CD4-positive, alpha-beta T cell treated with Interleukin-4 for 1 hour (primary cell): ENCODE measurements around the gene NUP93.

ENCODE experiments used
- DNase-seq, 2 donors: peaks; one replicate each; pipeline ENCODE4 v3.0.0-alpha.2; 2020 to 2022

NUP93 gene

DNA sequence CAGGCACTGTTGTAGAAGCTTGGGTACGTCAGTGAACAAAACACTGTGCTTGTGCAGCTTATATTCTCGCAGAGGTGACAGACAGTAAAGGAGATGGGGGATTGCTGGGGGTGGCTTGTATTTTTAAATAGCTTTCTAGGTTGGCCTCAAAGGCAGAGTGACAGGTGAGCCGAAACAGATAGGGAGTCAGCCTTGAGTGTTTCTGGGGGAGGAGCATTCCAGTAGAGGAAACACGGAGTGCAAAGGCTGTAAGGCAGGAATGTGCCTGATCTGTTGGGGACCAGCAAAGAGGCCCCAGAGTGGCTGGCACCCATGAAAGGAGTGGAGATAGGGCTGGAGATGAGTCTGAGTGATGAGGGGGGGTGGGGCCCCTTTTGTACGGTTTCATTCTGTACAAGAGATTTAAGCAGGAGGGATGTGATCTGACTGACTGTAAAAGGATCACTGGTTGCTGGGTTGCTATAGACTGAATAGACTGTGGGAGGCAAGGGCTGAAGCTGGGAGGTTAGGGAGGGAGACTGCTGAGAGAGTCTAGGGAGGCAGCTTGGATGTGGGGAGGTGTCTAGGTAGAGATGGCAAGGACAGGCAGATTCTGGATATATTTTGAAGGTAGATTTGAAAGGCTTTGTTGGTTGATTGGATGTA, 15.2 kb downstream of the NUP93 start:
- DNase-seq, result no peak

DNA sequence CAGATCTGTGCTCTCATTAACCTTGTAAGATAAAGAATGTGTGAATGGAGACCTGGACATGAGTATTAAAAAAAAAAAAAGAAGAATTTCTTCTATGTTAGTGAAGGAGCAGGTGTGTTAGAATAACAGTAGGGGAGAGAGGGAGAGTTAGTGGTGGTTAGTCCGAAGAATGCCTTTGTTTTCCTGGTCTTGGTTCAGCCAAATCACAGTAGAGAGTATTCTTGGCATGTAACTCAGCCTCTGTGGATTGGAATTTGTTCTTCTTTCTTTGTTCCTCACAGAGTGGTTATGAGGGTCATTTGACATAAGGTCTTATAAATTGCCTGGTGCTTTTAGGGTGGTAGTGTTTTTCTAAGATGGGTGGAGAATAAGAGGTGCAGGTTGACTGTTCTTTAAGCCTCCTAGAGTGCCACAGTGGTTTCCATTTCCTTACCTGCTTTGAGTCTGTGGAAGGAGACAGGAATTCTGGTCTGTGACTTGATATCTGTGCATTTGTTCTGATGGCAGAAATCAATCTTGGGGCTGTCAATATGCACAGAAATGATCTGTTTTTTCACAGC, 17.6 kb downstream of the NUP93 start:
- DNase-seq, result no peak

DNA sequence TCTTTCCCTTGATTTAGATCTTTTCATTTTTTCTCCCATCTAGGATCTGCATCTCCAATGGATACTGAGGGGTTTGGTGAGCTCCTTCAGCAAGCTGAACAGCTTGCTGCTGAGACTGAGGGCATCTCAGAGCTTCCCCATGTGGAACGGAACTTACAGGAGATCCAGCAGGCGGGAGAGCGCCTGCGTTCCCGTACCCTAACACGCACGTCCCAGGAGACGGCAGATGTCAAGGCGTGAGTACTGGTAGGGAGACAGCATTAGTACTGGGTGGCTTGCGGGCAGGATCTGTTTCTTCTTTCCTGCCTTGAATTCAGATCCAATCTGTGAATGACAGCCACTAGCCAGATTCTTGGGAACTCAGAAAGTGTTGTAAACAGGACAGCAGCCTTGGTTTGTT, 18.3 kb downstream of the NUP93 start:
- DNase-seq, result no peak

DNA sequence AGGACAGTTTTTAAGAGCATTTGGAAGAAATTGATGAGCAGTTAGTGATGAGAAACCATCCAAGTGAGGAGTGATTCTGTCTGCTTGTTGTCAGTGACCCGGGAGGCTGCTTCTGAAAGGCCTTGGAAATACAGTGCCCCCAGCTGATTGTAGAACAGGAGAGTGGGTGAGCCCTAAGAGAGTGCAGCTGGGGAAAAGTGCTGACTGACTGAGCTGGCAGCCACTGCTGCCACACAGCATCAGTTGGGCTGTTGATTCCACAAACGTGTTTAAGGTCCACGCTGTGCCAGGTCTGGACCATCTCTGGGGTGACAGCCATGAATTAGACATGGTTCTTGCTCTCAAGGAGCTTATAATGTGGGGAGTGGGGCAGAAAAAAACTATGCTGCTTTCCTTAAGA, 18.9 kb downstream of the NUP93 start:
- no peak for DNase-seq

DNA sequence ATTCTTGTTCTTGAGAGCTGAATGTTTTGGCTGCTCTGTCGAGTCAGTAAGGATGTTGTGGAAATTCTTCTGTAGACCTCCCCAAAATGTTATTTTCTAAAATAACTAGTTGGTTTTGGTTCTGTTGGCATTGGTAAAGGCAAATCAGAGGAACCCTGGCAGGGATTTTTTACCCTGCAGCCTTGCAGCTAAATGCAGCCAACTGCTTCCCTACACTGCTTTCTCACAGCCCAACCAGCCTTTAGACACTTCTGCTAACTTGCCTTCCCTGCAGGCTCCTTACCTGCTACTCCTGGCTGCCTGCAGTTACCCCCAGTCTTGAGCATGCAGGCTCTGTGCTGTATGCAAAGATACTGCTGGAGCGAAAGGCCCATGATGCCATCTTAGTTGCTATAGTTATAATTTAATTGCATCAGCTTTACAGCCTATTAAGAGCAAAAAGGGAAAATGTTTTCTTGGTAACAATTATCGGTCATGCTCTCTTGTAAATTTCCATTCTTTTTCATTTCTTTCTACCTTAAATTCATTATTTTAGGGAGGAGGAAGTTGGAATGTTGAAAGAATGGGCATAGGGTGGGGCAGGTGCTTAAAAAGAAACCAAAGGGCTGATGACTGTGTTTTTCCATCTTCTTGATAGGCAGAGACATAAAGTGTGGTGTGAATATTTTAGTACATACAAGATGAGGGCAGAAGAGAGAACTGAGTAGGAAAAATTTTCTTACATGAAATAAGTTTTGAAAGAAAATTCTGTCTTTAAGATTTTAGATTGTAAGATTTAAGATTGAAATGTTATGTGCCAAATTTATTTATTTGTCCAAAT, 20.0 kb downstream of the NUP93 start:
- DNase-seq, result no peak

DNA sequence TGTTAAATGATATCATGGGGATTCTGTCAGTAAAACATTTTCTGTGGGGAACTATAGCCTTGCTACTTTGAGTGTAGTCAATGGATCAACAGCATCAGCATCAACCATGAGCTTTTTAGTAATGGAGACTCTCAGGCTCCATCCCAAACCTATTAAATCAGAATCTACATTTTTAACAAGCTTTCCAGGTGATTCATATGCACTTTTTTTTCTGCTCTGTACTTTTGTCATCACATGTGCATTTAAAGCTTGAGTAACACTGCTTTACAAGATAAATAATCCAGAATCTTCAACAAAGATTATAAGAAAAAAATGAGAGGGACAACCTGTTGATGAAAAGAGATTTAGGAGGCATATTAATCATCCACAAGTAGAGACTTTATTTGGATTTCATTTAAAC, 23.5 kb downstream of the NUP93 start:
- no peak for DNase-seq

DNA sequence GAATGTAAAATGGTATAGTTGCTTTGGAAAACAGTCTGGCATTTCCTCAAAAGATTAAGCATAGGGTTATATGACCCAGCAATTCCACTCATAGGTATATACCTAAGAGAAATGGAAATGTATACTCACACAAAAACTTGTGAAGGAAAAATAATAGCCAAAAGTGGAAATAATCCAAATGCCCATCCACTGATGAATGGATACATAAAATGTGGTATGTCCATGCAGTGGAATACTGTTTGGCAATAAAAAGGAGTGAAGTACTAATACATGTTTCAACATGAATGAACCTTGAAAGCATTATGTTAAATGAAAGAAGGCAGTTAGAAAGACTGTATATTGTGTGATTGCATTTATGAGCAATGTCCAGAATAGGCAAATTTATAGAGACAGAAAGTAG, 25.1 kb downstream of the NUP93 start:
- DNase-seq, result no peak

DNA sequence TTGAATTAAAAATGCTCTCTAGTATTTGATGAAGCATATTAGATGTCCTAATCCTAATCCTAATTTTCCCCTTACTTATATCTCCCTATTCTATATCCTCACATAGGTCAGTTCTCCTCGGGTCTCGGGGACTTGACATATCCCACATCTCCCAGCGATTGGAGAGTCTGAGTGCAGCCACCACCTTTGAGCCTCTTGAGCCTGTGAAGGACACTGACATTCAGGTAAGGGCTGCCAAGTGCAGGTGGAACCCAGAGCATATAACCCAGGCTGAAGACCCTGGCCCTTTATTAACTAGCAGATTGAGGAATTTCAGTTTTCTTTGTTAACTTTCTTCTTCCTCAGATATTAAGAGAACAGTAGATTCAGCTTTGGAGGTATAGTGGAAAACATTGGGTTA, 28.5 kb downstream of the NUP93 start:
- DNase-seq, result no peak

DNA sequence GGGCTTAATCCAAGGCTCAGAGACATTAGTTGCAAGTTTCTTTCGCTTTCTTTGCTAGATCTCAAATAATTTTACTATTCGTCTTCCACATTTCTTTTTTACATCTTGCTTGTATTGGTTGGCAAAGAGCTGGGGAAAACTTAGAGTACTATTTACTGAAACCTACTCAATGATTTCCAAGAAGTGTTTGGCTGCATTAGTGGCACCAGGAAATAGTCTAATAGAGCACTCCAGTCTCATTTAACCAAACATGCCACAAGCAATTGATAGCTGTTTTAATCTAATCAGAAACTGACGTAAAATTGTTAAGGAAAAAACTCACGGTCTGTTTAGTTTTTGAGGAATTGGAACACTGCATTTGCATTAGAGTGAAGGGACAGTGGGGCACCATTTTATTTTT, 29.0 kb downstream of the NUP93 start:
- no peak for DNase-seq

DNA sequence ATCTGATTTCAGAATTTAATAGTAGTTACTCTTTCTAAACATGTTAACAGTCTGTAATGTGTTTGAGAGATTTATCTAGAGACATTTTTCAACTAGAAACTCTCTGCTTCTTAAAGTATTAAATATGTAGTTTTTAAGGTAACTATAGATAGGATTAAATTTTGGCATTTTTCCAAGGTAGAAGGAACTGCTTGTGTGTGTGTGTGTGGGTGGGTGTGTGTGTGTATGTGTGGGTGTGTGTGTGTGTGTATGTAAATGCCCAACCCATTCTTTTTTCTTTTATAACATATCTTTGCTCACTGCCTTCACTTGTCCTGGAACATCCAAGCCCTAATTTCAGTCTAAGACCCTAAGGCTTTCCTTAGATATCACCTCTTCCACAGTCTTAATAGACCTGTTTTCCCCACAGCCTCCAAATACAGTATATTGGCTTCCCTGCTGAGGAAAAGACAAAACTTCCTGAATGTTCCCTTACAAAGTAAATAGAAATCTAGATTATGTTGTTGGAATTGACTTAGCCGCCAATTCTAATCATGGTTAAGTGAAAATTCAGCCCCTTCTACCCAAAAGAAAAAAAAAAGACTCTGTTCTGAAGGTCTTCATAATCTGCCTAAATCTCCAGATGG, 33.5 kb downstream of the NUP93 start:
- DNase-seq, result no peak

DNA sequence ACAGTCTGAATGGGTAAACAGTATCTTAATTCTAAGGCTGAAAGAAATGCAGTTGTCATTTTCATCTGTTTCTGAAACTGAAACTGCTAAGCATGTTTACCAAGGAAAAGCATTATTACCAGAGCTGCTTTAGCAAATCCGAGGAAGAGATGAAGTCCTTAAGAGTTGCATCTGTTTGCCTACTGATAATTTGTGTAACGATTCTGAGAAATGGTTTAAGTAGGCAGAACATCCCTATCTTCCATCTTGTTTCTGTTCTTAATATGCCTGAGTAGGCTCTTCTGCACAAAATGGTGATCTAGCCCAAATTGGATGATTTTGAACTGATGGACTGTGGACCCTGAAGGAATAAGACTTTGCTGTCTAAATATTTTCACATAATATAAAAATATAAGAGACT, 34.9 kb downstream of the NUP93 start:
- DNase-seq, result no peak

DNA sequence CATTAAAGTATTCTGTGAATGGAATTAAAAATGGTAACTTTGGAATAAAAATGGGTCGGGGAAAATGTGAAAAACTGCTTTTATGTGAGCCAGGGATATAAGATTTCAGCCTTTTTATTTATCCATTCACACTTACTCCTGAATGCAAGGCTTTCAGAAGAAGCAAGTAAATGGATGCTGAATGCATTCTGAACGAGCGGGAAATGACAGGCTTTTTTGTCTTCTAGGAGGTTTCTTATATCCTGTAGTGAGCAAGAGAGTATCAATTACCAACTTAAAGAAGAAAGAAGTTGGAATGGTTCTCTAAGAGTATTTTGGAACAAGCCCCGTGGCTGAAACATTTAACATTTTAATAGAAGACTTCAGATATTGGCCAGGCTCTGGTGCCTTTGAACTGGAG, 36.0 kb downstream of the NUP93 start:
- no peak for DNase-seq

DNA sequence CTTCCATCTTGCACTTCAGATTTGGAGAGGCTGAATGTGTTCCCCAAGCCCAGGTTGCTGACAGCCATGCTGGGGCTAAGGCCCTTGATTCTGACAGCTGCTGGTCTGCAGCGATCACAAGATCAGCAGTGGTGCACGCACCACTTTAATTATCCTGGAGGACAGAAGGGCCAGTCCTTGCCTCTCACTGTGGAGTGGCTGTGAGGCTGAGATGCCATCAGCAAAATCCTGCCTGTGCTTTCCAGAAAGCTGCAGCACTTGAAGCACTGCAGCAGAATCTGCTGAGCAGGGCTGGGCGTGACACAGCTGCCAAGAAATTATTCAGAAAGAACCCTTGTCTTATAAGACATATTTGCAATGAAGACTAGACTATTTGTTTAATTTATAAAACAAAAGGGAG, 37.1 kb downstream of the NUP93 start:
- no peak for DNase-seq

DNA sequence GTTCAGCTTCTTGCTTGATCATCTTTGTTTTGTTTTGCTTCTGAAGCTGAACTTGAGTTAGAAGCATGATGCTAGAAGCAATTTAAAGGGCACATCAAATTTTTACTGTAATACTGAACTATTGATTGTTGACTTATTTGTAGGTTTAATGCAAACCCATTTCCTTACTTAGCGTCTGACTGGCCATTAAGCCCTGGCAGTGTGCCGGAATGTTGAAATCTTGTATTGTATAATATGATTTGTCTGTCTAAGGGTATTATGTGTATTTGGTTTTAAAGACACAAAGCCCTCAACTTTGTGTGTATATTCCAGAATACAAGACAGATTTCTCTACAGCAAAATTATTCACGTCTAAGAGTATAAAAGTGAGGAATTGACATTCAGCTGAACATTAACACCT, 39.7 kb downstream of the NUP93 start:
- DNase-seq, result no peak

DNA sequence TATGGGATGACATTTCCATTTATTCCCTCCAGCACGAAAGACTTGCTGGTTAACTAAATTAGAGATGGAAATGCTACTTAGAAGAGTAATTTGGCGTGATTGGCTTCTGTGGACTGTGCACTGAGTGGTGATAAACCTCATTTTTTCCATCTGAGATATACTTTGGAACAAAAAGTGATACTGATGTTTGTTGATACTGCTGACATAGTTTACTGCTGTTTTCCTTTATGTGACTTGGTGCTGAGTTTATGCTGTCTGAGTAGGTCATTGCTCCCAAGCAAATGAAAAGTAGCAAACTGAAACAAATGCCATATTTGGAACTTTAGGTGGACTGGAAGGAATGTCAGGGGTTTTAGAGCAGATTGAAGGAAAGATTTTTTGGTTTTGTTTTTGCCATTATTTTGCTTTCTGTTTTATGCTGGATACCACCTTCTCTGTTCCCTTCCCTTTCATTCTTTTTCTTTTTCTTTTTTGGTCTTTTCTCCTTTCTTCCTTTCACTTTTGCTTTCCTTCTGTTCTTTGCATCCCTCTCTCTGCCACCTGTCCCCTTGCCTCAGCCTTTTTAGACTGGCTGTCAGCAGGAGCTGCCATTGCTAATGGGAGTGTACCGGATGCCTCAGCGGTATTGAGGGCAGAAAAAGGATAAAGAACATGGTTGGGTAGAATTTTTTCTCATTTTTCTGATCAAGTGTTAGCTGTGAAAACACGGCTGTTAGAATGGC, 41.8 kb downstream of the NUP93 start:
- no peak for DNase-seq

DNA sequence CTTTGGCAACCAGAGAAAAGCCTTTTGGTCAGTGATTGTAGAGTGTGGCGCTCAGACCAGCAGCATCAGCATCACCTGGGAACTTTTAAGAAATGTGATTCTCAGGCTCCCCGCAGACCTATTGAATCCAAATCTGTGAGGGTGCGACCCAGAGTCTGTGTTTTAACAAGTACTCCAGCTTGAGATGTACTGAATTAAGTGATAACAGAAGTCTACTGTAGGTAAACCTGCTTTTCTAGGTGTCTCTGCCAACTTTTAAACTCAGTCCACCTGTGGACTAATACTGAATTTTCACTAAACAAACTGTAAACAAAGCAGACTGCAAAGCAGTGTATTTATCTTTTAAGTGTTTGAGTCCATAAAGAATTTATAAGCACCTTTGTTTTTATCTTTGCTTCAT, 43.6 kb downstream of the NUP93 start:
- DNase-seq, result no peak

DNA sequence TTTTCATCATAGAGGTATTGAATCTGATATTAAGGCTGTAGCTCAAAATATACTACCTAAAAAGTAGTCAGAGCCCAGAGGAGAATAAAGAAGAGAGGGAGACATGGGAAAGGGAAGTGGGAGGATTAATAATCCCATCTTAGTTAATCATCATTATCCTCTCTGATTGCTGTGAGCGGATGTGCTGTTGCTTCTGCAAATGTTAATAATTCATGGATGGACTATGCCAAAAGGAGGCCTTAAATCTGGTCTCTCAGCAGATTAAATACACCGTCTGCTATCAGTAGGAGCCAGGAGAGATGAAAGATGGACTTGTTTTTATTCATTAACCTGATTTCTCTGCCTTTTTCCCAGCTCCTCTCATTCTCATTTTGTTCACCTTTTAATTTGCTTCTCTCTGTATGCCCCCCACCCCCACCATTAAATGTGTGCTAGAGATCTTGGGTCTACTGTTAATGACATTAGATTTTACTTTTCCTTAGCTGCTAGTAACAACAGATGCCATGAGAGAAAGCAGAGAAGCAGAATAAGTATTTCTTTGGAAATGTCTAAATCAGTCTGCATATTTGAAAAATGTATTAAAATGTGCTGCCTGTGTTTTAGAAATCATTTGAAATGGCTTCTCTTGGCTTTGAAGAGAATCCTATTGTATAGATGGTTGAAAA, 44.2 kb downstream of the NUP93 start:
- no peak for DNase-seq

DNA sequence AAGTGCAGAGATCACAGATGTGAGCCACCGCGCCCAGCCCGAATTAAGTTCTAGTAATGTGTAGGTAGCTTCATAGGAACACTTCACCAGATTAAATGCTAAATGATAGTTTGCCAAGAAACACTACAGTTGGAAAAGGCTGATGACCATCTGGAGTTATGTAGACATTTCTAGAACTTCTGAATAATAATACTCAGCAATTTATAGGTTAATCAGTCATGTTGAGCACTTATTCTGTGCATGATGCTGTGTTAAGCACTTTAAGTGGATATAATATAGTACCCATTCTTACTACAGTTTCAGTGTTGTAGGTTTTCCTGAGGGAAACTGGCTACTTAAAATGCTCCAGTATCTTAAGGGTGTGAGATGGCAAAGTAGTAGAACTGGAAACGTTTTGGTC, 45.2 kb downstream of the NUP93 start:
- no peak for DNase-seq

DNA sequence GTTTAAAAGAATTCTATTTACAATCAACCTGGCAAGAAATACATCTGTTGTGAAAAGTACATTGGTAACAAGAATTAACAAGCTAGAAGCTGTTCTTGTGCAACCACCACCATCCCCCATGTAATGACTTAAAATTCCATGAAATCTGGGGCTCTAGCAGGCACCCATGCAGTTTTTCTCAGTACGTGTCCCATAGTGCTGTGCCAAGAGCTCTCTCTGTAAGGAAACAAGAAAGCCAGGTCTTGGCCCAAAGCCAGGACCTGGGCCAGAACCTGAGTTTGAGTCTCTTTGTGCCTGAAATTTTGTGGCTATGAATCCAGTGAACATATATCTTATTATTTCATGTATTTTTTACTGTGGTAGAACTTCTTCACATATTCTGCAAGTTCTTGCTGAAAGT, 46.6 kb downstream of the NUP93 start:
- DNase-seq, result no peak

DNA sequence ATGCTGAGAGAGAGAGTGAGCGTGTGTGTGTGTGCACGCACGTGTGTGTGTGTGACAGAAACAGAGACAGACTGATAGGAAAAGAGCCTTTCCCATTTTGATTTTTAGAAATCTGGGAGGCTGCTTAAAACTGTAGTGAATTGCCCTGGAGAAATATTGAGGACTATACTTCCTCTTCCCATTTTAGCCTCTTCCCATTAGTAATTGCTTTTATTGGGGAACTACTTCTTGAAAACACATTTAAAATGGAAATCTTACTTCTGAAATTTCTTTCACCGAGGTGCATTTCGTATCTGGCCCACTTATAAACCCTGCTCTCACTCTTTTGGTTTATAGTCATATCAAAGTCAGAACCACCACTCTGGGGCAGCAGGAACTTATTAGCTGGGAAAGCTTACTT, 47.1 kb downstream of the NUP93 start:
- no peak for DNase-seq

DNA sequence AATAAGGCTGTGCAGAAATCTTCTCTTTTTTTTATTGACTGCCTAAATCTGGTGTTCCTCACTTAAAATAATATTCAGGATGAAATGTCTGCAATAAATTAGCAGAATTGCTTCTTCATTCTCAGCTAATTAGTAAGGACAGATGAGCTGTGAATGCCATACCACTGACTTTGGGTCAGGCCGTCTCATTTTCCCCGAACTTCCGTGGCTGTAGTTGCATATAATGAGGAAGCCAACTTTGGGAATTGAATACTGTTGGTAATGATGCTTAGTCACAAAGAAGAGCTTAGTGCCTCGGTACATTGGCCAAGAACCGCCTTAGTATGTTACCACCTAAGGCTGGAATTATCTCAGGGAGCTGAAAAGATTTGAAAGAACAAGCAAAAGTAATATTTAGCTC, 47.6 kb downstream of the NUP93 start:
- no peak for DNase-seq

DNA sequence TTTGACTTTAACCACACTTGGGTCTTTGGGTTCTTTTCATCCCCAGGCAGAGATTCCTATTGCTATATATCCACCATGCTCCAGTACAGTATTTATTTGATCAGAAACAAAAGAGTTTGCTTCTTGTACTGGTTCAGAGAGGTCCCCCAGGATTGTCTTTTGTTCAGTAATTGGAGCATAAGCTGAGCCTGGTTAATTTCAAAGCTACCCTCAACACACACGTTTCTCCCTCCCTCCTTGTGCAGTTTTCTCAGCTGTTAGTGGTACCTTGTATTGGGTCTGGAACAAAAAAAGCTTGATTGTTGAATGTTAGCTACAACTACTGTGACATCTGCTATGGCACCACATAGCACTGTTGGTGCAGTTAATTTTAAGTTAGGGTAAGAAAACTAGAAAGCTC, 50.0 kb downstream of the NUP93 start:
- no peak for DNase-seq

DNA sequence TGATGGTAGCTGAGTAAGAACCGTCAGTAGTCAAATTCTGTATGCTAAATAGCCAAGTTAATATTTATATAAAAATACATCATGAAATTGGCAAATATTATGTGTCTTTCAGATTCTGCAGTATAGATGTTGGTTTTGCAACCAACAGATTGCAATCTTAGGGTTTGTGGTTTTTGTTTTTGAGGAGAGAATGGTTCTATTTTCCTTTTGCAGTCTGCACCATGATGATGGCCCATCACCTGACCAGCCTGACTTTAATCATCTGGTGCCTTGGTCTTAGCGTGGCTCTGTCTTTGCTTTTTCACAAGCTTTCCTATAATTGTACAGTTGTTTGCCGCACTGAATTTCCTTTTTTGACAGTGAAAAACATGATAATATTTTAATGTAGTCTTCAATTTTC, 50.7 kb downstream of the NUP93 start:
- peak in 1 of 2 donors; percentile 11 for DNase-seq
